Measurements from ENCODE around the gene SYP. TPM values are rescaled to one million over a fixed set of nuclear protein-coding genes. Genes with fewer than 3 reads are reported as not detected.
"Not testable (repeated sequence)": the region's sequence is repeated elsewhere in the genome, so short reads cannot be mapped to it uniquely, and the experiment has no call there.

SYP gene
- total RNA-seq, 1 experiment from 2014 or later: 0.16 TPM

DNA sequence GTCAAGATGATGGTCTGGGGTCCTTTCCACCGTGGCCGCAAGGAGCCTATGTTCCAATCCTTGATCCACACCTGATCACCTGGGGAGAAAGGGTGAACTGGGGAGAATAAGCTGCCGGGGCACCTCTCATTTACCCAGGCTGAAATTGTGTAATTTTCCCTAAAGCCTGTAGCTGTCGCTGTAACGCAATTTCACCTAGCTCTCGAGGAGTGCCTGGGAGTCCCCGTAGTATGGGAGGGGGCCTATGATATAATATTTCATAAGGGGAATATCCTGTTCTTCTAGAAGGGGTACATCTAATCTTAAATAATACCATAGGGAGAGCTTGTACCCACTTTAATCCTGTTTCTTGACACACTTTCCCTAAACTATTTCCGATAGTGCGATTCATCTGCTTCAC is 57.7 kb downstream of the SYP start:
- not testable (repeated sequence) for DNase-seq (ENCODE audit: low read depth in 1 of 2, low spot score in 2 of 2); H3K27ac ChIP-seq

DNA sequence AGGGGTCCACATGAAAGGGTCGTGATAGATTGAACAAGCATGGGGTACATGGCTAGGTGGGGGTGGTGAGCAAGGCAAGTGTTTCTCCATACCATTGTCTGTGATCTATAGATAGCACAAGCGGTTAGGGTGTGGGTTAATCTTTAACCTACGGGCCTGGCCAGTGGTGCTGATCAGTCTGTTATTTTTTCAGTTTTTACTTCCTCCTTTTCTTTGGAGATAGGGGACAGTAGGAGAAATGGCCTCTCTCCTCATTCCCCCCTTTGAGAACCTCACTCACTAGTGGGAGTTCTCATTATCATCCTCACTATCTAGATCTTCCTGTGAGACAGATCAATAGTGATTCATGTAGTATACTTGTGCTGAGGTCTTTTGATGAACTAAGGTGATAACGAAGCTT is 60.3 kb downstream of the SYP start:
- Histone ChIP-seq H3K27ac (no peak overlapping the region), H3K4me1 (replicated peaks) (no peaks in the 10 kb centered on the region), H3K4me3 (no peak overlapping the region), H3K36me3 (no peaks in the 10 kb centered on the region), H3K27me3 (replicated peaks) (no peaks in the 10 kb centered on the region), H3K9me3 (replicated peaks) (no peaks in the 10 kb centered on the region)
- DNase-seq (ENCODE audit: low read depth in 1 of 2, low spot score in 2 of 2): peak in 1 of 2 experiments; percentile 3

More for the DNA sequence above, 57.7 kb downstream of the SYP start:
- H3K9me3 ChIP-seq (replicated peaks); H3K36me3 ChIP-seq; H3K4me1 ChIP-seq (replicated peaks); H3K27me3 ChIP-seq (replicated peaks); H3K4me3 ChIP-seq: not testable (repeated sequence)

Other genes with a start within 250 kb of the SYP start
- gene OTUD5, start 242.6 kb downstream of the SYP start, total RNA-seq (2014; rRNA removed; shearing (Covaris generic)): 20.0 and 23.9 TPM in 2 replicates
- 0.18 TPM in 1 of 2 replicates, not detected in the other for gene KCND1, start 228.3 kb downstream of the SYP start, total RNA-seq (2014; rRNA removed; shearing (Covaris generic))
- 17.0 and 19.5 TPM in 2 replicates for gene GRIPAP1, start 197.9 kb downstream of the SYP start, total RNA-seq (2014; rRNA removed; shearing (Covaris generic))
- 43.0 and 64.3 TPM in 2 replicates for gene TFE3, start 156.8 kb downstream of the SYP start, total RNA-seq (2014; rRNA removed; shearing (Covaris generic))
- gene CCDC120, start 141.2 kb downstream of the SYP start, total RNA-seq (2014; rRNA removed; shearing (Covaris generic)): 0.58 TPM in 1 of 2 replicates, not detected in the other
- gene PRAF2, start 126.2 kb downstream of the SYP start, total RNA-seq (2014; rRNA removed; shearing (Covaris generic)): 5.0 and 5.6 TPM in 2 replicates
- gene WDR45, start 120.3 kb downstream of the SYP start, total RNA-seq (2014; rRNA removed; shearing (Covaris generic)): 9.7 and 21.4 TPM in 2 replicates
- gene GPKOW, start 76.5 kb downstream of the SYP start, total RNA-seq (2014; rRNA removed; shearing (Covaris generic)): 32.2 and 47.9 TPM in 2 replicates
- 1.00 TPM in 1 of 2 replicates, not detected in the other for gene MAGIX, start 37.4 kb downstream of the SYP start, total RNA-seq (2014; rRNA removed; shearing (Covaris generic))
- gene PLP2, start 28.3 kb downstream of the SYP start, total RNA-seq (2014; rRNA removed; shearing (Covaris generic)): 48.3 and 63.8 TPM in 2 replicates
- 2.4 and 3.6 TPM in 2 replicates for gene PRICKLE3, start 13.8 kb downstream of the SYP start, total RNA-seq (2014; rRNA removed; shearing (Covaris generic))
- not detected in 2 replicates for gene CACNA1F, start 33.1 kb upstream of the SYP start, total RNA-seq (2014; rRNA removed; shearing (Covaris generic))
- gene CCDC22, start 35.3 kb upstream of the SYP start, total RNA-seq (2014; rRNA removed; shearing (Covaris generic)): 11.4 and 13.1 TPM in 2 replicates
- gene FOXP3, start 64.5 kb upstream of the SYP start, total RNA-seq (2014; rRNA removed; shearing (Covaris generic)): not detected in 2 replicates
- gene PPP1R3F, start 69.6 kb upstream of the SYP start, total RNA-seq (2014; rRNA removed; shearing (Covaris generic)): 6.5 and 6.8 TPM in 2 replicates
- gene GAGE10, start 103.5 kb upstream of the SYP start, total RNA-seq (2014; rRNA removed; shearing (Covaris generic)): not detected in 2 replicates
- gene GAGE12J, start 121.8 kb upstream of the SYP start, total RNA-seq (2014; rRNA removed; shearing (Covaris generic)): not detected in 2 replicates
- gene GAGE13, start 131.4 kb upstream of the SYP start, total RNA-seq (2014; rRNA removed; shearing (Covaris generic)): not detected in 2 replicates